ENCODE results near the gene WBP2. TPM values are rescaled to one million over a fixed set of nuclear protein-coding genes. Genes with fewer than 3 reads are reported as not detected.

Gene WBP2
- total and polyA plus RNA-seq, 5 donors from 2014 or later = 77.7 to 118 (median 92.2) TPM

DNA sequence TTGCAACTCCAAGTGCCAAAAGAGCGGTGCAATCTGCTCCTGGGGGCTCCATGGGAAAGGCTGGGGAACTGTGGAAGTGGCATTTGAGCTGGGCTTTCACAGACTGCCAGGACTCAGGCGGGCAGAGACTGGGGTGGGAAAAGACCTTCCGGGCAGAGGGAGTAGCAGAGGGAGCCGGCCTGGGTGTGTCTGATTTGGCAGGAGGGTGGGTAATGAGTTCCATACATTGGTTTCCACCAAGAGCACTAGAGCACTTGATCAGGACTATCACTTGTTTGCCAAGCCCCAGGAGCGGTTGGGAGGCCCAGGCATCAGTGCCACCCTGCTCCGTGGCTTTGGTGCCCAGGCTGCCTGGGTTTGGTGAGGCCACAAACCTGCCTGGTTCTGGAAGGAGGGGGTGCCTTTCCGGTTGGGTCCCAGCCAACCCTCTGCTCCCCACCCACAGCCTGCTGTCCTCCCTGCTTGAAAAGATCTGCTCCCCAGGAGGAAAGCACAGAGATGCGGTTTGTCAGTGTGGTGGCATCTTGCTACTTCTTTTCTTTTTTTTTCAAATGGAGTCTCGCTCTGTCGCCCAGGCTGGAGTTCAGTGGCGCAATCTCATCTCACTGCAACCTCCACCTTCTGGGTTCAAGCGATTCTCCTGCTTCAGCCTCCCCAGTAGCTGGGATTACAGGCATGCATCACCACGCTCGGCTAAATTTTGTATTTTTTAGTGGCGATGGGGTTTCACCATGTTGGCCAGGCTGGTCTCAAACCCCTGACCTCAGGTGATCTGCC, 26.7 kb upstream of the WBP2 start:
- no peaks in the 10 kb centered on the region for H3K36me3 ChIP-seq (ENCODE audit: control insufficient read depth, insufficient read depth, low read length)
- no peaks in the 10 kb centered on the region for H3K27me3 ChIP-seq (ENCODE audit: control insufficient read depth, insufficient read depth, low read length)
- H3K27me3 Mint-ChIP-seq = peaks cover 12% of the 10 kb centered on the region
- DNase-seq = no peak
- H3K27ac Mint-ChIP-seq = peak overlapping the region in 1 of 3 donors; percentile 43
- H3K4me3 ChIP-seq (ENCODE audit: low read depth, low read length) = no peak overlapping the region
- peaks cover 0 to 18% (median 3%) of the 10 kb centered on the region in 4 donors for H3K4me1 Mint-ChIP-seq
- H3K36me3 Mint-ChIP-seq = no peaks in the 10 kb centered on the region
- no peaks in the 10 kb centered on the region for H3K9me3 ChIP-seq (ENCODE audit: control insufficient read depth in 2 of 2, low read length in 2 of 2)
- ATAC-seq (ENCODE audit: low read depth in 2 of 2) = no peak
- no peak overlapping the region for H3K27ac ChIP-seq (ENCODE audit: insufficient read depth, low read length, poor library complexity, severe bottlenecking)
- peaks cover 17% of the 10 kb centered on the region for H3K4me1 ChIP-seq (ENCODE audit: control insufficient read depth, insufficient read depth, low read length, poor library complexity, severe bottlenecking)
- no peaks in the 10 kb centered on the region for H3K9me3 Mint-ChIP-seq
- peak overlapping the region in 1 of 4 donors; percentile 51 for H3K4me3 Mint-ChIP-seq

DNA sequence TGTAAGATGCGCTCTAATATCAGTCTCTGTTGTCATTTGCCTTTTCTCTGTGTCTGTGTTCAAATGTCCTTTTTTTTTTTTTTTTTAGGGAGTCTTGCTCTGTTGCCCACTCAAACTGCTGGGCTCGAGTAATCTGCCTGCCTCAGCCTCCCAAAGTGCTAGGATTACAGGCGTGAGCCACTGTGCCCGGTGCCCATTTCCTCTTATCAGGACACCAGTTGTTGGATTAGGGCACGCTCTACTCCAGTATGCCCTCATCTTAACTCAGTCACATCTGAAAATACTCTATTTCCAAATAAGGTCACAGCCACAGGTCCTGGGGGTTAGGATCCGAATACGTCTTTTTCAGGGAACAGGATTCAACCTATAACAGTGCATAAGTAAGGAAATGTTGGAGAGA, 25.1 kb upstream of the WBP2 start:
- Histone ChIP-seq H3K4me1 (ENCODE audit: control insufficient read depth, insufficient read depth, low read length, poor library complexity, severe bottlenecking) (peaks cover 33% of the 10 kb centered on the region), H3K9me3 (ENCODE audit: control insufficient read depth in 2 of 2, low read length in 2 of 2) (no peaks in the 10 kb centered on the region), H3K27ac (ENCODE audit: insufficient read depth, low read length, poor library complexity, severe bottlenecking) (no peak overlapping the region), H3K27me3 (ENCODE audit: control insufficient read depth, insufficient read depth, low read length) (no peaks in the 10 kb centered on the region), H3K36me3 (ENCODE audit: control insufficient read depth, insufficient read depth, low read length) (no peaks in the 10 kb centered on the region), H3K4me3 (ENCODE audit: low read depth, low read length) (no peak overlapping the region)
- ATAC-seq (ENCODE audit: low read depth in 2 of 2) = no peak
- Mint-ChIP-seq H3K9me3 (no peaks in the 10 kb centered on the region), H3K27ac (no peak overlapping the region), H3K27me3 (peaks cover 12% of the 10 kb centered on the region), H3K36me3 (no peaks in the 10 kb centered on the region), H3K4me1 (peaks cover 0 to 34% (median 8%) of the 10 kb centered on the region in 4 donors), H3K4me3 (peak overlapping the region in 3 of 4 donors; percentile 45 to 88 (median 47))
- DNase-seq = no peak

GRCh38 chr17:75878174-75878998, 23.3 kb upstream of the WBP2 start, which contains the start of gene TRIM47:
TRIM47 (minus strand) TSS chr17:75878581; CDS start chr17:75878548, 33 bp downstream.
- ATAC-seq (ENCODE audit: low read depth in 2 of 2) (no peak), DNase-seq (no peak)
- H3K27me3 ChIP-seq (ENCODE audit: control insufficient read depth, insufficient read depth, low read length) = no peaks in the 10 kb centered on the region
- H3K27ac ChIP-seq (ENCODE audit: insufficient read depth, low read length, poor library complexity, severe bottlenecking) = peak within 1 kb of the TSS; percentile 75
- no peaks in the 10 kb centered on the region for H3K9me3 ChIP-seq (ENCODE audit: control insufficient read depth in 2 of 2, low read length in 2 of 2)
- peak within 1 kb of the TSS; percentile 62 for H3K4me3 ChIP-seq (ENCODE audit: low read depth, low read length)
- peaks cover 42% of the 10 kb centered on the region for H3K4me1 ChIP-seq (ENCODE audit: control insufficient read depth, insufficient read depth, low read length, poor library complexity, severe bottlenecking)
- Mint-ChIP-seq H3K36me3 (no peaks in the 10 kb centered on the region), H3K27ac (peak within 1 kb of the TSS; percentile 89 to 97 (median 95)), H3K9me3 (no peaks in the 10 kb centered on the region), H3K4me1 (peaks cover 0 to 46% (median 13%) of the 10 kb centered on the region in 4 donors), H3K4me3 (peak within 1 kb of the TSS; percentile 86 to 96 (median 90)), H3K27me3 (peaks cover 12% of the 10 kb centered on the region)
- peaks cover 5% of the 10 kb centered on the region for H3K36me3 ChIP-seq (ENCODE audit: control insufficient read depth, insufficient read depth, low read length)

DNA sequence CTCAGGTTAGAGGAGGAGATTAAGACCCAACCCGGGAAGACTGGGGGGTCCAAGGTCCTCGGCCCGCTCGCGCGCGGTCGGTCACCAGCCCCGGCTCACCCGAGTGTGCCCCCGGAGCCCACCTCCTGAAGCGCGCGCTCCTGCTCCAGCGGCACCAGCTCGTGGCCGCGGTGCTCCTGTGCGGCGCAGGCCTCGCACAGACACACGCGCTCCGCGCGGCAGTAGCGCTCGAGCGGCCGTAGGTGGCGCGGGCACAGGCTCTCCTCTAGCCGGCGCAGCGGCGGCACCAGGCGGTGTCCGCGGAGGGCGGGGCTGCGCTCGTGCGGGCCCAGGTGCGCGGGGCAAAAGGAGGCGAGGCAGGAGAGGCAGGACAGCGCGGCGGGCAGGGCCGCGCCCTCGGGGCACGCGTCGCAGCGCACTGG, 22.6 kb upstream of the WBP2 start:
- Histone ChIP-seq H3K27me3 (ENCODE audit: control insufficient read depth, insufficient read depth, low read length) (no peaks in the 10 kb centered on the region), H3K9me3 (ENCODE audit: control insufficient read depth in 2 of 2, low read length in 2 of 2) (no peaks in the 10 kb centered on the region), H3K27ac (ENCODE audit: insufficient read depth, low read length, poor library complexity, severe bottlenecking) (peak overlapping the region; percentile 75), H3K4me1 (ENCODE audit: control insufficient read depth, insufficient read depth, low read length, poor library complexity, severe bottlenecking) (peaks cover 48% of the 10 kb centered on the region), H3K4me3 (ENCODE audit: low read depth, low read length) (peak overlapping the region; percentile 62), H3K36me3 (ENCODE audit: control insufficient read depth, insufficient read depth, low read length) (peaks cover 5% of the 10 kb centered on the region)
- no peaks in the 10 kb centered on the region for H3K9me3 Mint-ChIP-seq
- H3K4me1 Mint-ChIP-seq = peaks cover 0 to 52% (median 17%) of the 10 kb centered on the region in 4 donors
- no peaks in the 10 kb centered on the region for H3K36me3 Mint-ChIP-seq
- DNase-seq (peak; percentile 53 to 84 (median 71)), ATAC-seq (ENCODE audit: low read depth in 2 of 2) (peak; percentile 76 to 79)
- H3K27ac Mint-ChIP-seq = peak overlapping the region; percentile 89 to 97 (median 95)
- H3K4me3 Mint-ChIP-seq = peak overlapping the region; percentile 86 to 96 (median 90)
- H3K27me3 Mint-ChIP-seq = peaks cover 10% of the 10 kb centered on the region

GRCh38 chr17:75876938-75877751, 22.0 kb upstream of the WBP2 start:
- no peaks in the 10 kb centered on the region for H3K9me3 ChIP-seq (ENCODE audit: control insufficient read depth in 2 of 2, low read length in 2 of 2)
- Mint-ChIP-seq H3K4me1 (peaks cover 0 to 58% (median 21%) of the 10 kb centered on the region in 4 donors), H3K36me3 (no peaks in the 10 kb centered on the region), H3K27me3 (peaks cover 7% of the 10 kb centered on the region), H3K4me3 (peak overlapping the region; percentile 86 to 96 (median 90)), H3K27ac (peak overlapping the region; percentile 89 to 97 (median 95)), H3K9me3 (no peaks in the 10 kb centered on the region)
- DNase-seq = peak in 2 of 3 donors; percentile 16 to 42
- H3K27me3 ChIP-seq (ENCODE audit: control insufficient read depth, insufficient read depth, low read length) = no peaks in the 10 kb centered on the region
- no peak for ATAC-seq (ENCODE audit: low read depth in 2 of 2)
- H3K4me1 ChIP-seq (ENCODE audit: control insufficient read depth, insufficient read depth, low read length, poor library complexity, severe bottlenecking) = peaks cover 54% of the 10 kb centered on the region
- peak overlapping the region; percentile 75 for H3K27ac ChIP-seq (ENCODE audit: insufficient read depth, low read length, poor library complexity, severe bottlenecking)
- H3K36me3 ChIP-seq (ENCODE audit: control insufficient read depth, insufficient read depth, low read length) = peaks cover 5% of the 10 kb centered on the region
- H3K4me3 ChIP-seq (ENCODE audit: low read depth, low read length) = peak overlapping the region; percentile 62

DNA sequence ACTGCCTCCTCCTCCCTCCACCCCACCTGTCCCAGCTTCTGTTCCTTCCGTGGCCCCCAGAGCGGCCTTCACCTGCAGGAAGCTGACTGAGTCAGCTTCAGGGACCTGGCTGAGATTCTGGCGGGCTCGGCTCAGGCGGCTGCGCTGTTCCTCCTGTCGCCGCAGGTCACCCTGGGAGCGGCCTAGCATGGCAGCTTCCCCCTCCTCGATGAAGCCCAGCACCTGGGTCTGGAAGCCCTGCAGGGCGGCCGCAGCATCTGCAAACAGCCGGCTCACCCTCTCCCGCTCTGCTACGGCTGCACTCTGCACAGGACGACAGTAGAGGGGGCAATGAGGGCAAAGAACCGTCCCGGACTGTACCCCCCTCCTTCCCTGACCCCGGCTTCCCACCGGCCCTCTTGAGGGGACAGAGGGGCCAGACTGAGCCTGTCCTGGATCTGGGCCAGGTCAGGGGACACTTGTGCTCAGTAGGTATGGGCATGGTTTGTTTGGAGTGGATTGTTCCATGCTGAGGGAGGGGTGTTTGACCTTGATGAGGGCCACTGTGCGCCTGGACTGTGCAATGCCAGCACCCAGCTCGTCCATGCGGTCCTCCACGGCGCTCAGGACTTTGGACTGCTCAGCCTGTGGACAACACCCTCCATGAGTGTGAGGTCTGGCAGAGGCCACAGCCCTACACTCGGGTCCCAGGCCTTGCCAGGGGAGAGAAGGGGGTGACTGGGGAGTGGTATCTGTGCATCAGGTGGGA, 21.2 kb upstream of the WBP2 start:
- Mint-ChIP-seq H3K36me3 (no peaks in the 10 kb centered on the region), H3K4me3 (peak overlapping the region; percentile 86 to 96 (median 90)), H3K9me3 (no peaks in the 10 kb centered on the region), H3K27ac (peak overlapping the region; percentile 89 to 97 (median 91)), H3K4me1 (peaks cover 0 to 59% (median 21%) of the 10 kb centered on the region in 4 donors), H3K27me3 (peaks cover 7% of the 10 kb centered on the region)
- ATAC-seq (ENCODE audit: low read depth in 2 of 2) (peak; percentile 69 to 75), DNase-seq (peak; percentile 61 to 93 (median 73))
- H3K4me1 ChIP-seq (ENCODE audit: control insufficient read depth, insufficient read depth, low read length, poor library complexity, severe bottlenecking) = peaks cover 55% of the 10 kb centered on the region
- no peaks in the 10 kb centered on the region for H3K27me3 ChIP-seq (ENCODE audit: control insufficient read depth, insufficient read depth, low read length)
- H3K27ac ChIP-seq (ENCODE audit: insufficient read depth, low read length, poor library complexity, severe bottlenecking) = peak overlapping the region; percentile 75
- H3K9me3 ChIP-seq (ENCODE audit: control insufficient read depth in 2 of 2, low read length in 2 of 2) = no peaks in the 10 kb centered on the region
- peak overlapping the region; percentile 62 for H3K4me3 ChIP-seq (ENCODE audit: low read depth, low read length)
- peaks cover 5% of the 10 kb centered on the region for H3K36me3 ChIP-seq (ENCODE audit: control insufficient read depth, insufficient read depth, low read length)

Data from CD4-positive, CD25-positive, alpha-beta regulatory T cell (primary cell).